HL-60 (cell line): Measurements from ENCODE around the gene COLEC12.

Experiments
- DNase-seq, 2 experiments: peaks; one replicate each; pipeline ENCODE4 v3.0.0-alpha.2; 2010 to 2020; ENCODE audit warnings: low read depth in 1 of 2, low spot score in 1 of 2
- H3K27ac ChIP-seq: fragments of 250-450 bp; sonication (Bioruptor Pico); replicated peaks from 2 replicates; pipeline ENCODE4 v1.5.1; 2020; ENCODE audit warnings: mild to moderate bottlenecking, moderate library complexity
- H3K27me3 ChIP-seq: fragments of 250-450 bp; sonication (Bioruptor Pico); 2 replicates; pipeline ENCODE4 v1.5.1; 2021; ENCODE audit warnings: mild to moderate bottlenecking, moderate library complexity; ENCODE audit not compliant: insufficient read depth, poor library complexity, severe bottlenecking
- H3K4me3 ChIP-seq: replicated peaks from 2 replicates; pipeline ENCODE4 v1.5.1; 2011; ENCODE audit warnings: mild to moderate bottlenecking, control low read depth, low read length; ENCODE audit not compliant: insufficient read depth
- GABPA ChIP-seq: IDR thresholded peaks from 2 replicates; pipeline ENCODE4 v1.6.1; 2012; ENCODE audit warnings: low read depth
- POLR2AphosphoS5 ChIP-seq: IDR thresholded peaks from 2 replicates; pipeline ENCODE4 v1.6.1; 2012; ENCODE audit warnings: low read depth
- SPI1 ChIP-seq: IDR thresholded peaks from 2 replicates; pipeline ENCODE4 v1.6.1; 2012; ENCODE audit warnings: low read depth, mild to moderate bottlenecking, borderline replicate concordance
- TF ChIP-seq, protein P1 (sequence below): IDR thresholded peaks from 2 replicates; pipeline ENCODE4 v1.6.1; 2012; ENCODE audit warnings: low read depth; ENCODE audit not compliant: insufficient replicate concordance
- TF ChIP-seq, protein P2 (sequence below): IDR thresholded peaks from one replicate; pipeline ENCODE4 v1.5.1; 2011; ENCODE audit warnings: low read length, control low read depth, inconsistent platforms; ENCODE audit not compliant: insufficient read depth

The COLEC12 gene

DNA sequence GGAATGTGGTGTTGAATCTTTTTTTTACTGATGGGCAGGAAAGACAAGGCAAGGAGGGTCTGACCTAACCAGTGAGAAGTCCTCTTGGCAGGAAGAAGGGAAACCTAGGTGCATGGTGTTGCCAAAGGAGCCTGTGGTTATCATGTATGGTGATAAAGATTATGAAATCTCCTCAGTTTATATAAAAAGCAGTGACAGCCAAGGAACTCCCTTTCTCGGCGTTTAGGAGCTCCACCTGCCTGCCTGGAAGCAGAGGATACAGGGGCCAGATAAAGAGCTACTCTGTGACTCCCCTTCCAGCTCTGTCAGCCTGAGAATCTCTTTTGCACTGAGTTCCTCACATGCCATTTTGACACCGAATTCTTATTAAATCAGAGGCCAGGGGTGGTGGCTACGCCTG lies 26.1 kb downstream of the COLEC12 start:
- H3K27me3 ChIP-seq, result no peaks in the 10 kb centered on the region
- no peak for DNase-seq
- no peak overlapping the region for H3K27ac ChIP-seq
- no peak overlapping the region for H3K4me3 ChIP-seq
- TF ChIP-seq POLR2AphosphoS5, result no peak

DNA sequence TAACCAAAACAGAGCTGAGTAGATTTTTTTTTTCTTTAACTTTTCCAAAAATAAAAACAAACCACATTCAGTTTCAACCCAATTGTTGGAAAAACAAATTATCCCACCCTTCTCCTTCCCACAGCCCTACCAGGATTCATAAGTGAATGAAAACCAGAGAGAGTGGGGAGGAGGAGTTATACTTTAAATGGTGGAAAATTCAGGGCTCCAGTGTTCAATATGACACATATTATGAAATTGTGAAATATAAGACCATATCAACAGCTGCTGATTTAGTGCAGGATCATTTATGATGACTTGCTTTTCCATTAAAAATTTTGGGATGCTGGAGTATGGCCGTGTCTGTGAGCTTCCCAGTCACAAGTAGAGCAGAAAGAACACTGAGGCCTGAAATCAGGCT lies 26.7 kb downstream of the COLEC12 start:
- TF ChIP-seq, protein P1, sequence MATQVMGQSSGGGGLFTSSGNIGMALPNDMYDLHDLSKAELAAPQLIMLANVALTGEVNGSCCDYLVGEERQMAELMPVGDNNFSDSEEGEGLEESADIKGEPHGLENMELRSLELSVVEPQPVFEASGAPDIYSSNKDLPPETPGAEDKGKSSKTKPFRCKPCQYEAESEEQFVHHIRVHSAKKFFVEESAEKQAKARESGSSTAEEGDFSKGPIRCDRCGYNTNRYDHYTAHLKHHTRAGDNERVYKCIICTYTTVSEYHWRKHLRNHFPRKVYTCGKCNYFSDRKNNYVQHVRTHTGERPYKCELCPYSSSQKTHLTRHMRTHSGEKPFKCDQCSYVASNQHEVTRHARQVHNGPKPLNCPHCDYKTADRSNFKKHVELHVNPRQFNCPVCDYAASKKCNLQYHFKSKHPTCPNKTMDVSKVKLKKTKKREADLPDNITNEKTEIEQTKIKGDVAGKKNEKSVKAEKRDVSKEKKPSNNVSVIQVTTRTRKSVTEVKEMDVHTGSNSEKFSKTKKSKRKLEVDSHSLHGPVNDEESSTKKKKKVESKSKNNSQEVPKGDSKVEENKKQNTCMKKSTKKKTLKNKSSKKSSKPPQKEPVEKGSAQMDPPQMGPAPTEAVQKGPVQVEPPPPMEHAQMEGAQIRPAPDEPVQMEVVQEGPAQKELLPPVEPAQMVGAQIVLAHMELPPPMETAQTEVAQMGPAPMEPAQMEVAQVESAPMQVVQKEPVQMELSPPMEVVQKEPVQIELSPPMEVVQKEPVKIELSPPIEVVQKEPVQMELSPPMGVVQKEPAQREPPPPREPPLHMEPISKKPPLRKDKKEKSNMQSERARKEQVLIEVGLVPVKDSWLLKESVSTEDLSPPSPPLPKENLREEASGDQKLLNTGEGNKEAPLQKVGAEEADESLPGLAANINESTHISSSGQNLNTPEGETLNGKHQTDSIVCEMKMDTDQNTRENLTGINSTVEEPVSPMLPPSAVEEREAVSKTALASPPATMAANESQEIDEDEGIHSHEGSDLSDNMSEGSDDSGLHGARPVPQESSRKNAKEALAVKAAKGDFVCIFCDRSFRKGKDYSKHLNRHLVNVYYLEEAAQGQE, result no peak
- TF ChIP-seq GABPA (no peak), POLR2AphosphoS5 (no peak), SPI1 (no peak)
- TF ChIP-seq, protein P2, sequence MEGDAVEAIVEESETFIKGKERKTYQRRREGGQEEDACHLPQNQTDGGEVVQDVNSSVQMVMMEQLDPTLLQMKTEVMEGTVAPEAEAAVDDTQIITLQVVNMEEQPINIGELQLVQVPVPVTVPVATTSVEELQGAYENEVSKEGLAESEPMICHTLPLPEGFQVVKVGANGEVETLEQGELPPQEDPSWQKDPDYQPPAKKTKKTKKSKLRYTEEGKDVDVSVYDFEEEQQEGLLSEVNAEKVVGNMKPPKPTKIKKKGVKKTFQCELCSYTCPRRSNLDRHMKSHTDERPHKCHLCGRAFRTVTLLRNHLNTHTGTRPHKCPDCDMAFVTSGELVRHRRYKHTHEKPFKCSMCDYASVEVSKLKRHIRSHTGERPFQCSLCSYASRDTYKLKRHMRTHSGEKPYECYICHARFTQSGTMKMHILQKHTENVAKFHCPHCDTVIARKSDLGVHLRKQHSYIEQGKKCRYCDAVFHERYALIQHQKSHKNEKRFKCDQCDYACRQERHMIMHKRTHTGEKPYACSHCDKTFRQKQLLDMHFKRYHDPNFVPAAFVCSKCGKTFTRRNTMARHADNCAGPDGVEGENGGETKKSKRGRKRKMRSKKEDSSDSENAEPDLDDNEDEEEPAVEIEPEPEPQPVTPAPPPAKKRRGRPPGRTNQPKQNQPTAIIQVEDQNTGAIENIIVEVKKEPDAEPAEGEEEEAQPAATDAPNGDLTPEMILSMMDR, result no peak
- no peak overlapping the region for H3K27ac ChIP-seq
- H3K4me3 ChIP-seq, result no peak overlapping the region
- no peak for DNase-seq
- H3K27me3 ChIP-seq, result no peaks in the 10 kb centered on the region

DNA sequence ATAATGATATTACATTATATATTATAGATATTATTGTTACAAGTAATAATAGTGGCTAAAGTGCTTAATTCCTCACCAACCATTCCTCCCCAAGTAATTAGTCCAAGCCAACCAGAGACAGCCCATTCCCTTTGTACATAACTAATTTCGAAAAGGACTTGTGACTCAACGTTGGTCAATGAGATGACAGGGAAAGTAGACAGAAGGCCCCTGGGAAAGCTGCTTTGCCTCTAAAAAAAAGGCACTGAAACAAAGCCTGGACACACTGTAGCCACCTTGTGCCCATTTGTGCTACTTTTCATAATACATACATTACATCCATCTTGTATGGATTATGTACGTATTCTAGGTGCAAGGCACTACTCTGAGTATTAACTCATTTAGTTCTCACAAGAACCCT lies 28.8 kb downstream of the COLEC12 start:
- TF ChIP-seq GABPA (no peak), SPI1 (no peak), POLR2AphosphoS5 (no peak)
- Histone ChIP-seq H3K27me3 (no peaks in the 10 kb centered on the region), H3K4me3 (no peak overlapping the region), H3K27ac (no peak overlapping the region; the same call in 1 of the 2 replicates)
- DNase-seq, result no peak

DNA sequence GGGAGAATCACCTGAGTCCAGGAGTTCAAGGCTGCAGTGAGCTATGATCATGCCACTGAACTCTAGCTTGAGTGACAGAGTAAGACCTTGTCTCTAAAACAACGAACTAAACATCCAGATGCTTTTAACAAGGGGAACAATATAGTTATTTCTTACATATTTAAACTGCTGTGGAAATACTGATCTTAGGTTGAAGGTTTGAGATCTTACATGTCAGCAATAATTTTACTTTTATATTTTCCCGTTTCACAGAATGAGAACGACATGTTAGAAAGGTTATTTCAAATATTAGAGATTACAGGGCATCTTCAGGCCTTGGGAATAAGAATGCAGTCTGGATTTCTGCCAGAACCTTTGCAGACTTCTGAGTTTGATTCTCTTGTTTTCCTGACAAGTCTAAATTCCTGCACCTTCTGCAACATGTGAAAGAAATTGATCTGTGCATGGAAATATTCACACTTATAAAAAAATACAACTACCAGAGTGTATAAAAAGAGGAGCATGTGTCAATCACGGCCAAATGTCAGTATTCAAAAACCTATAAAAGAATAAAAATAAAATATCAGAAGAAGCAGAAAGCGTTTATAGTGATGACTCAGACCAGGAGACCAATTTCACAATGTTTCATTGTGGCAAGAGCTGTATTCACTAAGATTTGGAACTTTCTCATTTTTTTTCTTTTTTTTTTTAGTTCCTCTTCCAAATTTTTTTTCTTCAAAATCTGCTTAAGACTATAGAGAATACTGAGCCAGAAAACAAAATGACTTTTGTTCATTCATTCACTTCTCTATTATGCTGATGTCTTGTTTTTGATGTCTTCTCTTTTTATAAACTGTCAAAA lies 29.6 kb downstream of the COLEC12 start:
- peak; percentile 62 to 79 for DNase-seq
- peak; percentile 31; the same call in 1 of the 2 replicates for TF ChIP-seq SPI1
- no peak for TF ChIP-seq GABPA
- TF ChIP-seq, protein P1, result no peak
- H3K27me3 ChIP-seq, result no peaks in the 10 kb centered on the region
- peak overlapping the region; percentile 54 for H3K27ac ChIP-seq
- H3K4me3 ChIP-seq, result no peak overlapping the region

DNA sequence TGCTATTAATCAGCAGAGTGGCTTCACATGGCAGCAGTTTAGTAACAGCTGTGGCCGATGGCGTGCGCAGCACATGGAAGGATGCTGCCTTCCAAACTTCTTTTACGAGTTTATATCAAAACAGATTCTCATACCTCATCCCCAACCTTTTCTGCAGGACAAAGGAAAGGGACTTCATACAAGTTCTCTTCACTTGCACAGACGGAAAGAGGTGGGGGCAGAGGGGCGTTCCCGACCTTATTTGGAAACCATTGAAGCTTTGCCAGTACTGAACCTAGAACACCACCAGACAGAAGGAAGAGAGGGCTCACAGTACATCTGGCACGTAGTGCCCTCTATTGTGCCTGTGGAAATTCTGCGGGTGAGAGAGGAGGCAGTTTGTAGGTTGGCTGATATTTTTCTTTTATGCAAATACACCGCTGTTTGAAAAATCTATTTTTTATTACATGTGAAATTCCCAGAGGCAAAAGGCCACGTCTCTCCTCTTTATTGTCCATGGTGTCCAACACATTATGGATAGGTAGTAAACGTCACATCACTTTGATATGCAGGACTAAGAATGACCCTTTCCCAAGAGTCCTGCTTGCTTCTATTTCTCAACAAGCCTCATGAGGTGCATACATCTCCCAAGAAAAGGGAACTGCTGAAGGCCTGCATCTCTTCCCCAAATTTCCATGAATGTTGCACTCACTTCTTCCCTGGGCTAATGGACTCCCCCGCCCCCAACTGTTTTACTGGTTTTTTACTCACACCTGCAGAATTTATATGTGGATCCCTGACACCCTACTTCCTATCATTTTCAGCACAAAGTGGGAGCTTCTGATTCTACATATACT lies 31.3 kb downstream of the COLEC12 start:
- H3K27me3 ChIP-seq, result no peaks in the 10 kb centered on the region
- H3K27ac ChIP-seq, result peak overlapping the region; percentile 12; the same call in 1 of the 2 replicates
- peak in 1 of 2 experiments; percentile 61 for DNase-seq
- TF ChIP-seq, protein P2, result no peak
- TF ChIP-seq POLR2AphosphoS5 (no peak), GABPA (no peak), SPI1 (peak; percentile 97)
- TF ChIP-seq, protein P1, result no peak
- H3K4me3 ChIP-seq, result no peak overlapping the region
